GM12878 (cell line): ENCODE measurements around the gene IQCH.

Experiments
- CEBPZ ChIP-seq: fragments of 150-350 bp; IDR thresholded peaks from 2 replicates; pipeline ENCODE4 v1.6.1; 2016; ENCODE audit warnings: low read depth, low read length
- CTCF ChIP-seq, 3 experiments: IDR thresholded peaks in 2 of 3; conservative IDR thresholded peaks in 1 of 3; 2 replicates each; pipeline ENCODE4 v1.5.1; 2011; ENCODE audit warnings: low read depth in 3 of 3, low read length in 3 of 3, mild to moderate bottlenecking in 3 of 3, control low read depth in 2 of 3, moderate library complexity in 2 of 3, inconsistent platforms in 1 of 3, mixed read lengths in 1 of 3; ENCODE audit not compliant: control insufficient read depth in 2 of 3, insufficient read depth in 1 of 3; ENCODE audit errors: extremely low read depth in 1 of 3
- E2F4 ChIP-seq: IDR thresholded peaks from 2 replicates; pipeline ENCODE4 v1.6.1; 2012; ENCODE audit warnings: low read depth, low read length, improper control_type of control experiment
- EZH2 ChIP-seq: IDR thresholded peaks from 2 replicates; pipeline ENCODE4 v1.6.1; 2012; ENCODE audit warnings: low read depth, mild to moderate bottlenecking, control low read depth, inconsistent platforms, low read length, borderline replicate concordance; ENCODE audit not compliant: control insufficient read depth
- JUNB ChIP-seq: IDR thresholded peaks from 2 replicates; pipeline ENCODE4 v1.6.1; 2016; ENCODE audit warnings: antibody characterized with exemption, mild to moderate bottlenecking
- KDM1A ChIP-seq: fragments of 200-600 bp; sonication (generic); IDR thresholded peaks from 2 replicates; pipeline ENCODE4 v1.6.1; 2016; ENCODE audit warnings: borderline replicate concordance
- PAX8 ChIP-seq: fragments of 450-650 bp; IDR thresholded peaks from 2 replicates; pipeline ENCODE4 v1.6.1; 2017; ENCODE audit warnings: mild to moderate bottlenecking, moderate library complexity
- RAD51 ChIP-seq: fragments of 450-650 bp; IDR thresholded peaks from 2 replicates; pipeline ENCODE4 v1.6.1; 2016; ENCODE audit warnings: moderate library complexity, mild to moderate bottlenecking, inconsistent platforms
- RFX5 ChIP-seq: IDR thresholded peaks from 2 replicates; pipeline ENCODE4 v1.6.1; 2011; ENCODE audit warnings: low read depth, low read length, improper control_type of control experiment
- YY1 ChIP-seq: IDR thresholded peaks from 2 replicates; pipeline ENCODE4 v1.6.1; 2011; ENCODE audit warnings: low read depth, mild to moderate bottlenecking, low read length
- ZBTB33 ChIP-seq: fragments of 450-650 bp; IDR thresholded peaks from 2 replicates; pipeline ENCODE4 v1.6.1; 2017; ENCODE audit warnings: mild to moderate bottlenecking
- ZNF274 ChIP-seq: IDR thresholded peaks from one replicate; pipeline ENCODE4 v1.8.0; 2011; ENCODE audit not compliant: insufficient read length, insufficient read depth

- no peak for TF ChIP-seq E2F4
- no peak for TF ChIP-seq CTCF (IDR thresholded peaks at IDR 0.05 in 2 of 3, conservative IDR thresholded peaks at IDR 0.05 in 1 of 3; ENCODE audit: control insufficient read depth in 2 of 3, extremely low read depth in 1 of 3, insufficient read depth in 1 of 3, low read depth in 3 of 3, low read length in 3 of 3)
- no peak for TF ChIP-seq RAD51
- TF ChIP-seq ZNF274, result no peak
- TF ChIP-seq RFX5, result no peak
- TF ChIP-seq ZBTB33, result no peak
- TF ChIP-seq JUNB, result no peak
- TF ChIP-seq EZH2, result no peak
- TF ChIP-seq PAX8, result no peak
- no peak for TF ChIP-seq CEBPZ
- no peak for TF ChIP-seq KDM1A
- TF ChIP-seq YY1, result no peak
Observed at GRCh38 chr15:67370206-67370954, 115.8 kb downstream of the IQCH start.
